PFSK-1 (cell line): ENCODE measurements around the gene CDC42EP2.

ENCODE experiments used
- FOXP2 ChIP-seq: optimal IDR thresholded peaks from 2 replicates; pipeline ENCODE3; 2011; ENCODE audit warnings: borderline replicate concordance, control low read depth, inconsistent platforms; ENCODE audit not compliant: insufficient read depth; ENCODE audit errors: extremely low read length, extremely low read depth
- POLR2AphosphoS5 ChIP-seq: IDR thresholded peaks from 2 replicates; pipeline ENCODE4 v1.6.1; 2012; ENCODE audit warnings: low read depth, mild to moderate bottlenecking, control low read depth, low read length, moderate library complexity
- SIN3A ChIP-seq: IDR thresholded peaks from 2 replicates; pipeline ENCODE4 v1.6.1; 2012; ENCODE audit warnings: mild to moderate bottlenecking, low read length, moderate library complexity, borderline replicate concordance; ENCODE audit not compliant: insufficient read depth
- TAF1 ChIP-seq: IDR thresholded peaks from 2 replicates; pipeline ENCODE4 v1.6.1; 2012; ENCODE audit warnings: low read length, control low read depth, borderline replicate concordance; ENCODE audit not compliant: insufficient read depth
- TF ChIP-seq, protein P1 (sequence below), 2 experiments: IDR thresholded peaks; 2 replicates each; pipeline versions ENCODE4 v1.6.1 to v1.8.0; 2011 to 2012; ENCODE audit warnings: low read depth in 2 of 2, low read length in 2 of 2, control low read depth in 1 of 2, inconsistent platforms in 1 of 2, mild to moderate bottlenecking in 1 of 2, moderate library complexity in 1 of 2; ENCODE audit not compliant: insufficient read depth in 1 of 2

CDC42EP2 gene

GRCh38 chr11:65301491-65302329, 13.0 kb upstream of the CDC42EP2 start:
- TF ChIP-seq SIN3A (no peak), POLR2AphosphoS5 (peak; percentile 29; the same call in 1 of the 2 replicates)

- TF ChIP-seq FOXP2 = no peak
- no peak for TF ChIP-seq TAF1
- no peak for TF ChIP-seq SIN3A
- no peak; the same call in 1 of the 2 replicates for TF ChIP-seq POLR2AphosphoS5
- TF ChIP-seq, protein P1, sequence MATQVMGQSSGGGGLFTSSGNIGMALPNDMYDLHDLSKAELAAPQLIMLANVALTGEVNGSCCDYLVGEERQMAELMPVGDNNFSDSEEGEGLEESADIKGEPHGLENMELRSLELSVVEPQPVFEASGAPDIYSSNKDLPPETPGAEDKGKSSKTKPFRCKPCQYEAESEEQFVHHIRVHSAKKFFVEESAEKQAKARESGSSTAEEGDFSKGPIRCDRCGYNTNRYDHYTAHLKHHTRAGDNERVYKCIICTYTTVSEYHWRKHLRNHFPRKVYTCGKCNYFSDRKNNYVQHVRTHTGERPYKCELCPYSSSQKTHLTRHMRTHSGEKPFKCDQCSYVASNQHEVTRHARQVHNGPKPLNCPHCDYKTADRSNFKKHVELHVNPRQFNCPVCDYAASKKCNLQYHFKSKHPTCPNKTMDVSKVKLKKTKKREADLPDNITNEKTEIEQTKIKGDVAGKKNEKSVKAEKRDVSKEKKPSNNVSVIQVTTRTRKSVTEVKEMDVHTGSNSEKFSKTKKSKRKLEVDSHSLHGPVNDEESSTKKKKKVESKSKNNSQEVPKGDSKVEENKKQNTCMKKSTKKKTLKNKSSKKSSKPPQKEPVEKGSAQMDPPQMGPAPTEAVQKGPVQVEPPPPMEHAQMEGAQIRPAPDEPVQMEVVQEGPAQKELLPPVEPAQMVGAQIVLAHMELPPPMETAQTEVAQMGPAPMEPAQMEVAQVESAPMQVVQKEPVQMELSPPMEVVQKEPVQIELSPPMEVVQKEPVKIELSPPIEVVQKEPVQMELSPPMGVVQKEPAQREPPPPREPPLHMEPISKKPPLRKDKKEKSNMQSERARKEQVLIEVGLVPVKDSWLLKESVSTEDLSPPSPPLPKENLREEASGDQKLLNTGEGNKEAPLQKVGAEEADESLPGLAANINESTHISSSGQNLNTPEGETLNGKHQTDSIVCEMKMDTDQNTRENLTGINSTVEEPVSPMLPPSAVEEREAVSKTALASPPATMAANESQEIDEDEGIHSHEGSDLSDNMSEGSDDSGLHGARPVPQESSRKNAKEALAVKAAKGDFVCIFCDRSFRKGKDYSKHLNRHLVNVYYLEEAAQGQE (IDR thresholded peaks at IDR 0.05; ENCODE audit: insufficient read depth in 1 of 2, low read depth in 2 of 2, low read length in 2 of 2) = no peak
Observed at GRCh38 chr11:65303555-65303954, 11.1 kb upstream of the CDC42EP2 start.

GRCh38 chr11:65304110-65304509, 10.6 kb upstream of the CDC42EP2 start:
- TF ChIP-seq, protein P1 (IDR thresholded peaks at IDR 0.05; ENCODE audit: insufficient read depth in 1 of 2, low read depth in 2 of 2, low read length in 2 of 2) = no peak
- TF ChIP-seq POLR2AphosphoS5 (no peak), SIN3A (no peak), FOXP2 (no peak), TAF1 (no peak)

GRCh38 chr11:65304613-65305012, 10.1 kb upstream of the CDC42EP2 start:
- TF ChIP-seq FOXP2 (no peak), POLR2AphosphoS5 (peak; percentile 54; the same call in 1 of the 2 replicates)
- TF ChIP-seq, protein P1 (IDR thresholded peaks at IDR 0.05; ENCODE audit: insufficient read depth in 1 of 2, low read depth in 2 of 2, low read length in 2 of 2) = no peak

DNA sequence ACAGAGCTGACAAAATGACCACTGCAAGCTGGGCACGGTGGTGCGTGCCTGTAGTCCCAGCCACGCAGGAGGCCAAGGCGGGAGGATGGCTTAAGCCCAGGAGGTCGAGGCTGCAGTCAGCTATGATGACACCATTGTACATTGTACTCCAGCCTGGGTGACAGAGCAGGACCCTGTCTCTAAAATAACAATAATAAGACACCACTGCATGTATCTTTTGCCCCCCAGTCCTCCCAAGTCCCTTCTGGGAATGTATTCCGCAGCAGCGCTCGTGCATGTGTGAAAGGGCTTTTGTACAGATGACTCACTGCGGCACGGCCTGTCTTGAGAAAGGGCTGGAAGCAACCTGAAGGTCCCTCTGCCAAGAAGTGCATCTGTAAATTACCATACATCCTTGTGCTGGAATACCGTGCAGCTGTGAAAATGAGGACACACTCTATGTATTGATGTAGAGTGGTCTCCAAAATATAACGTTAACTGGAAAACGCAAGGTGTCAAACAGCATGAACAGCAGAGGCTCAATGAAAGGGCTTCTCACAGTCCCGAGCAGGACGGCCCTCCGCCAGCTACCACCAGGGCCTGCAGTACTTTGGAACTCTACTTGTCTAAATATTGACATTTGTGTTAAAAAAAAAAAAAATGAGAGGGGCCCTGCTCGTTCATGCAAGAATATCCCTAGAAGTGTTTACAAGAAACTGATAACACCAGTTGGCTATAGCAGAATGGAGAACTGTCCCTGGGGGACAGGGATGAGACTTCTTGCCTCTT, 9.0 kb upstream of the CDC42EP2 start:
- TF ChIP-seq FOXP2 = no peak
- TF ChIP-seq SIN3A = no peak
- no peak for TF ChIP-seq TAF1
- TF ChIP-seq, protein P1 (IDR thresholded peaks at IDR 0.05; ENCODE audit: insufficient read depth in 1 of 2, low read depth in 2 of 2, low read length in 2 of 2) = no peak
- TF ChIP-seq POLR2AphosphoS5 = no peak
